Keratinocyte (primary cell): ENCODE measurements around the gene ZNF506. TPM values are rescaled to one million over a fixed set of nuclear protein-coding genes. Genes with fewer than 3 reads are reported as not detected.
A peak's percentile ranks its signal among the peaks of the same experiment; 100 is the strongest.
"Not testable (repeated sequence)": the region's sequence is repeated elsewhere in the genome, so short reads cannot be mapped to it uniquely, and the experiment has no call there.

Experiments
- DNase-seq: peaks from one replicate; pipeline ENCODE4 v3.0.0-alpha.2; 2011; ENCODE audit warnings: low read depth, missing footprints, low spot score
- FAIRE-seq: peaks from 2 replicates; lab custom pipeline; 2011; peaks lifted over from hg19 to GRCh38; lab: Jason Lieb, UNC
- H2AFZ ChIP-seq: 2 replicates; pipeline ENCODE4 v1.6.0; 2012; ENCODE audit warnings: low read length, control low read depth, inconsistent platforms; ENCODE audit not compliant: control insufficient read depth
- H3K27ac ChIP-seq: 2 replicates; pipeline ENCODE4 v1.5.1; 2011; ENCODE audit warnings: low read length; ENCODE audit not compliant: control insufficient read depth, insufficient read depth
- H3K27me3 ChIP-seq: 3 replicates; pipeline ENCODE4 v1.6.0; 2011; ENCODE audit warnings: low read length; ENCODE audit not compliant: control insufficient read depth, insufficient read depth; ENCODE audit errors: extremely low read depth
- H3K36me3 ChIP-seq, 2 experiments: 2 replicates in 1 of 2; 3 replicates in 1 of 2; pipeline ENCODE4 v1.5.1; 2011; ENCODE audit warnings: low read length in 2 of 2, mild to moderate bottlenecking in 1 of 2; ENCODE audit not compliant: control insufficient read depth in 2 of 2, insufficient read depth in 2 of 2; ENCODE audit errors: extremely low read depth in 1 of 2
- H3K4me1 ChIP-seq: 3 replicates; pipeline ENCODE4 v1.5.1; 2011; ENCODE audit warnings: low read length; ENCODE audit not compliant: control insufficient read depth, insufficient read depth; ENCODE audit errors: extremely low read depth
- H3K4me2 ChIP-seq: 3 replicates; pipeline ENCODE4 v1.6.0; 2011; ENCODE audit warnings: low read depth, low read length; ENCODE audit not compliant: control insufficient read depth, insufficient read depth; ENCODE audit errors: extremely low read depth
- H3K4me3 ChIP-seq, 3 experiments: fragments of 200-600 bp in 1 of 3; sonication (generic) in 1 of 3; 2 replicates in 2 of 3; 3 replicates in 1 of 3; pipeline ENCODE4 v1.5.1; 2011 to 2016; ENCODE audit warnings: low read length in 3 of 3, mild to moderate bottlenecking in 3 of 3, control low read depth in 2 of 3, inconsistent platforms in 1 of 3, low read depth in 1 of 3, mixed read lengths in 1 of 3, mixed run types in 1 of 3, moderate library complexity in 1 of 3; ENCODE audit not compliant: control insufficient read depth in 2 of 3, insufficient read depth in 2 of 3; ENCODE audit errors: extremely low read depth in 1 of 3
- H3K79me2 ChIP-seq: 2 replicates; pipeline ENCODE4 v1.6.0; 2012; ENCODE audit warnings: low read length; ENCODE audit not compliant: control insufficient read depth, insufficient read depth
- H3K9ac ChIP-seq: 3 replicates; pipeline ENCODE4 v1.6.0; 2011; ENCODE audit warnings: low read length; ENCODE audit not compliant: control insufficient read depth, insufficient read depth; ENCODE audit errors: extremely low read depth
- H3K9me1 ChIP-seq: 3 replicates; pipeline ENCODE4 v1.6.0; 2011; ENCODE audit warnings: low read length; ENCODE audit not compliant: control insufficient read depth, insufficient read depth; ENCODE audit errors: extremely low read depth
- H3K9me3 ChIP-seq: 2 replicates; pipeline ENCODE4 v1.5.1; 2012; ENCODE audit warnings: low read depth, low read length; ENCODE audit not compliant: control insufficient read depth
- H4K20me1 ChIP-seq: 3 replicates; pipeline ENCODE4 v1.6.0; 2011; ENCODE audit warnings: low read length; ENCODE audit not compliant: control insufficient read depth, insufficient read depth; ENCODE audit errors: extremely low read depth
- EZH2 ChIP-seq: IDR thresholded peaks from one replicate; pipeline ENCODE4 v1.6.1; 2012; ENCODE audit warnings: inconsistent platforms, mild to moderate bottlenecking, low read length, moderate library complexity
- dilution Hi-C: fragments of 300-500 bp; cut with MboI; formaldehyde crosslinking; loops from one replicate; pipeline ENCODE4 v1.7.0; 2020; ENCODE audit warnings: low sequenced_read_pairs; ENCODE audit not compliant: extremely low pct_ligation_motif_present
- polyA minus RNA-seq, 3 experiments: library from RNA; depleted of rRNA, polyadenylated mRNA; stranded (reverse); fragments of >200 nt; gene quantifications; 1 replicate in 1 of 3; 2 replicates in 1 of 3; 3 replicates in 1 of 3; pipeline ENCODE4 v1.2.3, GENCODE V29; 2011
- polyA plus RNA-seq, 5 experiments: library from polyadenylated mRNA; depleted of rRNA in 3 of 5; stranded (reverse) in 3 of 5; stranded (forward) in 1 of 5; unstranded in 1 of 5; fragments of >200 nt; gene quantifications; 1 replicate in 1 of 5; 2 replicates in 3 of 5; 3 replicates in 1 of 5; pipeline versions ENCODE4 v1.2.1 to v1.2.3, GENCODE V29; 2011 to 2012; ENCODE audit warnings: missing spikeins in 2 of 5, low read depth in 1 of 5, low replicate concordance in 1 of 5
- TF ChIP-seq, protein P1 (sequence below), 3 experiments: IDR thresholded peaks in 1 of 3; conservative IDR thresholded peaks in 1 of 3; optimal IDR thresholded peaks in 1 of 3; 2 replicates in 2 of 3; 3 replicates in 1 of 3; pipeline versions ENCODE3 to v1.5.1; 2011; ENCODE audit warnings: low read length in 3 of 3, mild to moderate bottlenecking in 3 of 3, moderate library complexity in 2 of 3, control low read depth in 1 of 3, inconsistent platforms in 1 of 3; ENCODE audit not compliant: insufficient read depth in 2 of 3; ENCODE audit errors: extremely low read depth in 1 of 3

The ZNF506 gene
- polyA plus RNA-seq (5.6 to 9.7 TPM (median 8.7 TPM) in 3 replicates), polyA minus RNA-seq (12.3 to 12.9 TPM (median 12.8 TPM) in 3 replicates)
- polyA plus RNA-seq (2011; ENCODE audit: low read depth) = 6.2 TPM
- 5.4 and 8.3 TPM in 2 replicates for polyA plus RNA-seq (2011; cell fraction: cytosol; rRNA removed)
- 13.8 and 16.5 TPM in 2 replicates for polyA plus RNA-seq (2011; cell fraction: nucleus; rRNA removed)
- polyA plus RNA-seq (2012; ENCODE audit: low replicate concordance) = 5.5 and 9.0 TPM in 2 replicates
- polyA minus RNA-seq (2011; cell fraction: cytosol; rRNA and poly(A)+ RNA removed) = 8.6 TPM
- 14.6 and 26.1 TPM in 2 replicates for polyA minus RNA-seq (2011; cell fraction: nucleus; rRNA and poly(A)+ RNA removed)

DNA sequence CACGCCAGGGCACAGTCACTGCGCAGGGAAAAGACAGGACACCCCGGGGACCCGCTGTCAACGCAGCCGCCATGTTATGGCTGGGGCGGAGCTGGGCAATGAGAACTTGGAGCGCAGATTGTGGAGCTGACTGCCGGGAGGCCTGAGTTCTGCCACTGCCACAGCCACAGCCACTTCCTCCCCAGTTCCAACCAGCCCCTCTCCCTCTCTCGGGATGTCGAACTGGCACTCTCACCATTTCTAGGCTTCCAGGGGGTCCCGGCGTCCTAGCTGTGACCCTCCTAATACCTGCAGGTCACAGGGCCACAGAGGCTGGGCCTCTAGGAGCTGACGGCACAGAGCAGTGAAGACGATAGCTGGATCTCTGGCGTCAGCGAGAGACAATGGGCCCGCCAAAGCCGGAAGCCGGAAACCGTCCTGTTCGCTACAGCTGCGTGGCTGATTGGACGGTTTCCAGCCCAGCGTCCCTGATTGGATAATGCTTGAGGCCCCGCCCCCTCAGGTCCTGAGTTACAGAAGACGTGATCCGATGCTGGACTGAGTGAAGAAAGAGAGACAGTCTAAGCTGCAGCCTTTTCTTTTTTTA lies at the start of gene ZNF506:
TSS of gene ZNF506 (minus strand) at position 385 of the 586 bp plus-strand sequence. CDS start at position 238, 147 bp downstream.
- Histone ChIP-seq H3K27ac (peak within 1 kb of the TSS; percentile 91), H3K9me1 (no peaks in the 10 kb centered on the region), H3K36me3 (peaks cover 0 to 6% of the 10 kb centered on the region in 2 experiments), H3K27me3 (no peaks in the 10 kb centered on the region), H3K9ac (peak within 1 kb of the TSS; percentile 91), H4K20me1 (no peaks in the 10 kb centered on the region), H3K4me2 (peak within 1 kb of the TSS; percentile 81), H3K4me3 (peak within 1 kb of the TSS; percentile 55 to 93 (median 92)), H3K79me2 (peaks cover 34% of the 10 kb centered on the region), H2AFZ (peak within 1 kb of the TSS; percentile 99), H3K4me1 (no peaks in the 10 kb centered on the region), H3K9me3 (peaks cover 5% of the 10 kb centered on the region)
- dilution Hi-C loops = no loop called here
- FAIRE-seq (peak; percentile 48), DNase-seq (peak; percentile 71)
- no peak for TF ChIP-seq EZH2
- TF ChIP-seq, protein P1, sequence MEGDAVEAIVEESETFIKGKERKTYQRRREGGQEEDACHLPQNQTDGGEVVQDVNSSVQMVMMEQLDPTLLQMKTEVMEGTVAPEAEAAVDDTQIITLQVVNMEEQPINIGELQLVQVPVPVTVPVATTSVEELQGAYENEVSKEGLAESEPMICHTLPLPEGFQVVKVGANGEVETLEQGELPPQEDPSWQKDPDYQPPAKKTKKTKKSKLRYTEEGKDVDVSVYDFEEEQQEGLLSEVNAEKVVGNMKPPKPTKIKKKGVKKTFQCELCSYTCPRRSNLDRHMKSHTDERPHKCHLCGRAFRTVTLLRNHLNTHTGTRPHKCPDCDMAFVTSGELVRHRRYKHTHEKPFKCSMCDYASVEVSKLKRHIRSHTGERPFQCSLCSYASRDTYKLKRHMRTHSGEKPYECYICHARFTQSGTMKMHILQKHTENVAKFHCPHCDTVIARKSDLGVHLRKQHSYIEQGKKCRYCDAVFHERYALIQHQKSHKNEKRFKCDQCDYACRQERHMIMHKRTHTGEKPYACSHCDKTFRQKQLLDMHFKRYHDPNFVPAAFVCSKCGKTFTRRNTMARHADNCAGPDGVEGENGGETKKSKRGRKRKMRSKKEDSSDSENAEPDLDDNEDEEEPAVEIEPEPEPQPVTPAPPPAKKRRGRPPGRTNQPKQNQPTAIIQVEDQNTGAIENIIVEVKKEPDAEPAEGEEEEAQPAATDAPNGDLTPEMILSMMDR (optimal IDR thresholded peaks at IDR 0.05 in 1 of 3, IDR thresholded peaks at IDR 0.05 in 1 of 3, conservative IDR thresholded peaks at IDR 0.05 in 1 of 3; ENCODE audit: extremely low read depth in 1 of 3, insufficient read depth in 2 of 3, low read length in 3 of 3) = no peak

DNA sequence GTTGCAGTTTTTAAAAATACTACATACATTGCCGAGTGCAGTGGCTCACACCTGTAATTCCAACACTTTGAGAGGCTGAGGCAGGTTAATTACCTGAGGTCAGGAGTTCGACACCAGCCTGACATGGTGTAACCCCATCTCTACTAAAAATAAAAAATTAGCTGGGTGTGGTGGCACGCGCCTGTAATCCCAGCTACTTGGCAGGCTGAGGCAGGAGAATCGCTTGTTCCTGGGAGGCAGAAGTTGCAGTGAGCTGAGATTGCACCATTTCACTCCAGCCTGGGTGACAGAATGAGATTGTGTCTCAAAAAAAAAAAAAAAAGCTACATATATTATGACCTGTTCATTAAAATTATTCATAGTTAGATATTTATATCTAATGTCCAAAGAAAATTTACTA lies 48.5 kb upstream of the ZNF506 start:
- peaks cover 23% of the 10 kb centered on the region for H3K79me2 ChIP-seq
- H3K27me3 ChIP-seq, H4K20me1 ChIP-seq, H2AFZ ChIP-seq, H3K9ac ChIP-seq, H3K36me3 ChIP-seq, H3K4me1 ChIP-seq, H3K4me2 ChIP-seq, dilution Hi-C loops, H3K9me3 ChIP-seq, DNase-seq, FAIRE-seq, H3K4me3 ChIP-seq, H3K9me1 ChIP-seq, H3K27ac ChIP-seq: not testable (repeated sequence)
